SK-N-SH (cell line): ENCODE data around the gene SPRED2.

ENCODE experiments used
- CHD2 ChIP-seq: fragments of 150-350 bp; IDR thresholded peaks from 2 replicates; pipeline ENCODE4 v1.6.1; 2018; ENCODE audit warnings: low read length; ENCODE audit not compliant: partially characterized antibody
- EP300 ChIP-seq, 2 experiments: IDR thresholded peaks; 2 replicates each; pipeline versions ENCODE4 v1.4.0 to v1.6.1; 2012; ENCODE audit warnings: borderline replicate concordance in 1 of 2, low read depth in 1 of 2, low read length in 1 of 2
- FOSL2 ChIP-seq: IDR thresholded peaks from 2 replicates; pipeline ENCODE4 v1.4.0; 2012; ENCODE audit warnings: low read depth, mild to moderate bottlenecking, moderate library complexity, borderline replicate concordance
- NRF1 ChIP-seq: IDR thresholded peaks from 2 replicates; pipeline ENCODE4 v1.6.1; 2012; ENCODE audit warnings: low read depth, mild to moderate bottlenecking, low read length
- POLR2AphosphoS5 ChIP-seq: IDR thresholded peaks from 2 replicates; pipeline ENCODE4 v1.6.1; 2012; ENCODE audit warnings: low read depth, low read length
- SMC3 ChIP-seq: IDR thresholded peaks from 2 replicates; pipeline ENCODE4 v1.6.1; 2012; ENCODE audit warnings: low read depth, low read length, improper control_type of control experiment
- TAF1 ChIP-seq: IDR thresholded peaks from 2 replicates; pipeline ENCODE4 v1.6.1; 2012; ENCODE audit warnings: low read depth, mild to moderate bottlenecking, low read length, moderate library complexity, borderline replicate concordance
- TEAD4 ChIP-seq: IDR thresholded peaks from 2 replicates; pipeline ENCODE4 v1.4.0; 2012; ENCODE audit warnings: mild to moderate bottlenecking, borderline replicate concordance; ENCODE audit not compliant: insufficient read depth
- TF ChIP-seq, protein P1 (sequence below): fragments of 200-600 bp; sonication (generic); IDR thresholded peaks from 2 replicates; pipeline ENCODE4 v1.6.1; 2017; ENCODE audit warnings: antibody characterized with exemption, mild to moderate bottlenecking, moderate library complexity

GRCh38 chr2:65277791-65278483 lies 154.5 kb downstream of the SPRED2 start:
- TF ChIP-seq, protein P1, sequence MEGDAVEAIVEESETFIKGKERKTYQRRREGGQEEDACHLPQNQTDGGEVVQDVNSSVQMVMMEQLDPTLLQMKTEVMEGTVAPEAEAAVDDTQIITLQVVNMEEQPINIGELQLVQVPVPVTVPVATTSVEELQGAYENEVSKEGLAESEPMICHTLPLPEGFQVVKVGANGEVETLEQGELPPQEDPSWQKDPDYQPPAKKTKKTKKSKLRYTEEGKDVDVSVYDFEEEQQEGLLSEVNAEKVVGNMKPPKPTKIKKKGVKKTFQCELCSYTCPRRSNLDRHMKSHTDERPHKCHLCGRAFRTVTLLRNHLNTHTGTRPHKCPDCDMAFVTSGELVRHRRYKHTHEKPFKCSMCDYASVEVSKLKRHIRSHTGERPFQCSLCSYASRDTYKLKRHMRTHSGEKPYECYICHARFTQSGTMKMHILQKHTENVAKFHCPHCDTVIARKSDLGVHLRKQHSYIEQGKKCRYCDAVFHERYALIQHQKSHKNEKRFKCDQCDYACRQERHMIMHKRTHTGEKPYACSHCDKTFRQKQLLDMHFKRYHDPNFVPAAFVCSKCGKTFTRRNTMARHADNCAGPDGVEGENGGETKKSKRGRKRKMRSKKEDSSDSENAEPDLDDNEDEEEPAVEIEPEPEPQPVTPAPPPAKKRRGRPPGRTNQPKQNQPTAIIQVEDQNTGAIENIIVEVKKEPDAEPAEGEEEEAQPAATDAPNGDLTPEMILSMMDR = no peak; the same call in 1 of the 2 replicates
- no peak for TF ChIP-seq TAF1
- TF ChIP-seq TEAD4 = no peak
- no peak; the same call in 1 of the 2 replicates for TF ChIP-seq POLR2AphosphoS5
- no peak for TF ChIP-seq FOSL2
- TF ChIP-seq SMC3 = no peak
- TF ChIP-seq NRF1 = no peak
- TF ChIP-seq CHD2 = no peak
- no peak for TF ChIP-seq EP300 (IDR thresholded peaks at IDR 0.05; ENCODE audit: borderline replicate concordance in 1 of 2, low read depth in 1 of 2, low read length in 1 of 2)
